GM23338 (cell line): ENCODE results near the gene SARDH.

ENCODE experiments used
- CREB1 ChIP-seq: fragments of 250-450 bp; sonication (Bioruptor Pico); IDR thresholded peaks from 2 replicates; pipeline ENCODE4 v1.5.0; 2020; ENCODE audit warnings: low read depth, mild to moderate bottlenecking, moderate library complexity
- CTCF ChIP-seq, 2 experiments: fragments of 200-600 bp in 1 of 2; sonication (generic) in 1 of 2; conservative IDR thresholded peaks; 2 replicates each; pipeline versions ENCODE4 v1.5.1 to v1.6.1; 2016 to 2017; ENCODE audit warnings: antibody characterized with exemption in 2 of 2, low read depth in 2 of 2, mild to moderate bottlenecking in 2 of 2, moderate library complexity in 1 of 2
- ETS1 ChIP-seq: IDR thresholded peaks from 2 replicates; pipeline ENCODE4 v1.6.1; 2016; ENCODE audit warnings: antibody characterized with exemption
- EZH2 ChIP-seq: fragments of 200-600 bp; sonication (generic); IDR thresholded peaks from one replicate; pipeline ENCODE4 v1.8.0; 2017; ENCODE audit warnings: antibody characterized with exemption, mild to moderate bottlenecking, low read depth; ENCODE audit not compliant: unreplicated experiment
- EZH2phosphoT487 ChIP-seq: fragments of 200-600 bp; sonication (generic); IDR thresholded peaks from one replicate; pipeline ENCODE4 v1.8.1; 2018; ENCODE audit warnings: antibody characterized with exemption; ENCODE audit not compliant: unreplicated experiment
- JUNB ChIP-seq: IDR thresholded peaks from one replicate; pipeline ENCODE4 v1.6.1; 2016; ENCODE audit warnings: antibody characterized with exemption; ENCODE audit not compliant: unreplicated experiment
- POLR2AphosphoS5 ChIP-seq: IDR thresholded peaks from 2 replicates; pipeline ENCODE4 v1.6.1; 2016; ENCODE audit warnings: antibody characterized with exemption, low read depth
- STAT1 ChIP-seq: IDR thresholded peaks from one replicate; pipeline ENCODE4 v1.6.1; 2016; ENCODE audit warnings: antibody characterized with exemption; ENCODE audit not compliant: unreplicated experiment
- ZNF114 ChIP-seq: fragments of 250-450 bp; sonication (Bioruptor Pico); IDR thresholded peaks from 2 replicates; pipeline ENCODE4 v1.5.0; 2020; ENCODE audit warnings: mild to moderate bottlenecking, moderate library complexity
- ZNF331 ChIP-seq: fragments of 250-450 bp; sonication (Bioruptor Pico); IDR thresholded peaks from 2 replicates; pipeline ENCODE4 v1.5.0; 2020; ENCODE audit warnings: low read depth, mild to moderate bottlenecking, moderate library complexity
- TF ChIP-seq, protein P1 (sequence below): IDR thresholded peaks from one replicate; pipeline ENCODE4 v1.6.1; 2018; ENCODE audit warnings: antibody characterized with exemption; ENCODE audit not compliant: unreplicated experiment

GRCh38 chr9:133649194-133649593 lies 89.0 kb downstream of the SARDH start:
- TF ChIP-seq EZH2 (no peak), CTCF (conservative IDR thresholded peaks at IDR 0.05; ENCODE audit: low read depth in 2 of 2) (no peak), EZH2phosphoT487 (no peak), CREB1 (CRISPR knock-in tag) (no peak), ZNF114 (no peak), POLR2AphosphoS5 (no peak), ETS1 (no peak), JUNB (no peak), STAT1 (no peak), ZNF331 (CRISPR knock-in tag) (no peak)
- TF ChIP-seq, protein P1, sequence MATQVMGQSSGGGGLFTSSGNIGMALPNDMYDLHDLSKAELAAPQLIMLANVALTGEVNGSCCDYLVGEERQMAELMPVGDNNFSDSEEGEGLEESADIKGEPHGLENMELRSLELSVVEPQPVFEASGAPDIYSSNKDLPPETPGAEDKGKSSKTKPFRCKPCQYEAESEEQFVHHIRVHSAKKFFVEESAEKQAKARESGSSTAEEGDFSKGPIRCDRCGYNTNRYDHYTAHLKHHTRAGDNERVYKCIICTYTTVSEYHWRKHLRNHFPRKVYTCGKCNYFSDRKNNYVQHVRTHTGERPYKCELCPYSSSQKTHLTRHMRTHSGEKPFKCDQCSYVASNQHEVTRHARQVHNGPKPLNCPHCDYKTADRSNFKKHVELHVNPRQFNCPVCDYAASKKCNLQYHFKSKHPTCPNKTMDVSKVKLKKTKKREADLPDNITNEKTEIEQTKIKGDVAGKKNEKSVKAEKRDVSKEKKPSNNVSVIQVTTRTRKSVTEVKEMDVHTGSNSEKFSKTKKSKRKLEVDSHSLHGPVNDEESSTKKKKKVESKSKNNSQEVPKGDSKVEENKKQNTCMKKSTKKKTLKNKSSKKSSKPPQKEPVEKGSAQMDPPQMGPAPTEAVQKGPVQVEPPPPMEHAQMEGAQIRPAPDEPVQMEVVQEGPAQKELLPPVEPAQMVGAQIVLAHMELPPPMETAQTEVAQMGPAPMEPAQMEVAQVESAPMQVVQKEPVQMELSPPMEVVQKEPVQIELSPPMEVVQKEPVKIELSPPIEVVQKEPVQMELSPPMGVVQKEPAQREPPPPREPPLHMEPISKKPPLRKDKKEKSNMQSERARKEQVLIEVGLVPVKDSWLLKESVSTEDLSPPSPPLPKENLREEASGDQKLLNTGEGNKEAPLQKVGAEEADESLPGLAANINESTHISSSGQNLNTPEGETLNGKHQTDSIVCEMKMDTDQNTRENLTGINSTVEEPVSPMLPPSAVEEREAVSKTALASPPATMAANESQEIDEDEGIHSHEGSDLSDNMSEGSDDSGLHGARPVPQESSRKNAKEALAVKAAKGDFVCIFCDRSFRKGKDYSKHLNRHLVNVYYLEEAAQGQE = no peak
